Measurements from ENCODE around the gene FGGY.
"Not testable (repeated sequence)": the region's sequence is repeated elsewhere in the genome, so short reads cannot be mapped to it uniquely, and the experiment has no call there.

FGGY gene

GRCh38 chr1:59545830-59546229 lies 248.9 kb downstream of the FGGY start:
- DNase-seq (ENCODE audit: low read depth): no peak

DNA sequence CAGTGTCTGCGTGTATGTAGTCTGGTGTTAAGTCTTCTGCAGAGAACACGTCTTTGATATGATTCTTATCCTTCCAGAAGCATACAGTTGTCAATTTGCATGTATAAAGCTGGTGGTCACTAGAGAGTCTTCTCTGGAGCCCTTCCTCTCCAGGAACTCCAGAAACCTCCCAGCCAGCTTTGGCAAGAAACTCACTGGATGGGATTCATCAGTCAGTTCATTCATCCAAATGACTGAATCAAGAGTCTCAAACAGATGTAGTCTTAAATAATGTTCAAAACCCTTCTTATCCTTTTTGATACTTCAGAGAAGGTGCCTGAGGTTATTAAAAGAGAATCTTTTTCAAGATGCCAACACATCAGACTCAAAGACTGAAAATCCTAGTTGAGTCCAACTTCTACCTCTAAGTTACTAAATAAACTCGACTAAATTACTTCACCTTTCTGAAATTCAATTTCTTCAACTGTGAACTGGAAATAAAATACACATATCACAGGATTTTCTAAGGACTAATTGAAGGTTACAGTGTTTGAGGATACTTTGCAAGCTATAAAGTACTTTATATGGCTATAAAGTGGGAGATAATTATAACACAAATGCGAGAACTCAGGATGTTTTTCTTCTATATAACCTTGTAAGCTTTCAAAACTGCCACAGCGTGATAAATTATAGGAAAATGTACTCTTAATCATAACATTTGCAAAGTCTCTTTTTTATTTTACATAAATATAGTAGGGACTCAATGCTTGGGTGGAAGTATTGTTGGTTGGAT lies 252.4 kb downstream of the FGGY start:
- DNase-seq (ENCODE audit: low read depth): no peak

DNA sequence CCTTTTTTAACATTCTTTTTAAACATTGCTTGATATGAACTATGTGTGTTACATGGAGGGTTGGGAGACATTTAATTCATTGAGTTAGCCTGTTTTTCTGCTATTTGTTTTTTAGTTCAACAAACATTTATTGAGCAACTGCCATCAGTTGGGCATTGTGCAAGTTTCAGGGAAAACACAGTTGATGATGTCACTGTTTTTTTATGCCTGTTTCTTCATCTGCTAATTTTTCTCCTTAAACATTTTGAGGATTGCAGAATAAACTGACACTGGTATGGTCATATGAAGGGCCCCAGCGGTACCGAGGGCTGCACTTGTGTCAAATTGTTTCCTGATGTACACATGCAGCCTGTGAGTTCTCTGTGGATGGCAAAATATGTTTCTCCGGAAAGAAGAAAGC lies 253.0 kb downstream of the FGGY start:
- DNase-seq (ENCODE audit: low read depth): no peak

- no peak for DNase-seq (ENCODE audit: low read depth)
Measured at GRCh38 chr1:59552007-59552406, 255.1 kb downstream of the FGGY start.

DNA sequence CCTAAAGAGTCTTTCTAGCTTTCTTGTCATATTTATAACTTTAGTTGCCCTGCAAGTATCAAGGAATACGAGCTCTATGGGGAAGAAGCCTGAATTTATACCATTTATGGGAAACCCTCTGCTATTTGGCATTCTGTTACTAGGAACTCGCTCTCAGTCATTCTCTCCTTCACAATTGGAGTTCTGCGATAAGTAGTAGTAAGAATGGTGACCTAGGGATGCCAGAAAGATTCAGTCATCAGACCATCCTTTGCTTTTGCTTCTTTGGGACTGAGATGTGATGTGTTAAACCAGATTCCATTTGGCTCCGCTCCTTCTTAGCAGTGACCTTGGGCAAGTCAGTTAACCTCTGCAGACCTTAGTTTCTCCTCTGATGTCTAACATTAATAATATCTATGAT lies 256.5 kb downstream of the FGGY start:
- no peak for DNase-seq (ENCODE audit: low read depth)

- DNase-seq (ENCODE audit: low read depth): no peak
Measured at GRCh38 chr1:59554011-59554663, 257.2 kb downstream of the FGGY start.

DNA sequence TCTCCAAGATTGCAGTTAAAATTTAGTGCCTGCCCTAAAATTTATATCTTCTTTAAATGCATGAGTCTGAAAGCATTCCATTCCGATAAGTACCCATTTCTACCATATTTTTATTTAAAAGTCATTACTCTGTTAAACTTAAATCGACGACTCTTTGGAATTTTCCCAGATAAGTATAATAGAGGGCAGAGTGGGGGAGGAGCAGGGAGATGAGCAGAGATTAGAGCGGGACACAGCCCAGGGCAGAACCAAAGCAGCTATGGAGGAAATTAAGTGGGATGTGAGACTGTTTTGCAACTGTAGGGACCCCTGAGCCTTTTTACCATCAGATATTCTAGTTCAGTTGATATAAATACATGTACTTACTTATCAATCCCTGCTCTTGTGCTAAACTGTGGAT lies 257.9 kb downstream of the FGGY start:
- DNase-seq (ENCODE audit: low read depth): no peak

- DNase-seq (ENCODE audit: low read depth): no peak
Measured at GRCh38 chr1:59556398-59556797, 259.5 kb downstream of the FGGY start.

- no peak for DNase-seq (ENCODE audit: low read depth)
Measured at GRCh38 chr1:59556802-59557548, 260.1 kb downstream of the FGGY start.

- DNase-seq (ENCODE audit: low read depth): no peak
Measured at GRCh38 chr1:59557549-59557885, 260.6 kb downstream of the FGGY start.

DNA sequence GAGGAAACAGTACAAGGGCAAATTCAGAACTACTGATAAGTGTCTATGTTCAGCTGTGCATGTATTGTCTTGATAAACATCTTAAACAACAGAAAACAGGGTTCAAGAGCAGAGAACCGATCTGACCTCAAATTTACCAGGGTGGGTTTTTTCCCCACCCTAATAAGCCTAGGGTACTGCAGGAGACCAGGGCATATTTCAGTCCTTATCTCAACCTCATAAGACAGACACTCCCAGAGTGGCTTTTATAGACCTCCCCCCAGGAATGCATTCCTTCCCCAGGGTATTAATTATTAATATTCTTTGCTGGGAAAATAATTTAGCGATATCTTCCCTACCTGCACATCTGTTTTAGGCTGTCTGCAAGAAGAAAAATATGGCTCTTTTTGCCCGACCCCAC lies 261.7 kb downstream of the FGGY start:
- DNase-seq (ENCODE audit: low read depth): not testable (repeated sequence)

GRCh38 chr1:59560807-59561450 lies 264.0 kb downstream of the FGGY start:
- DNase-seq (ENCODE audit: low read depth): no peak

DNA sequence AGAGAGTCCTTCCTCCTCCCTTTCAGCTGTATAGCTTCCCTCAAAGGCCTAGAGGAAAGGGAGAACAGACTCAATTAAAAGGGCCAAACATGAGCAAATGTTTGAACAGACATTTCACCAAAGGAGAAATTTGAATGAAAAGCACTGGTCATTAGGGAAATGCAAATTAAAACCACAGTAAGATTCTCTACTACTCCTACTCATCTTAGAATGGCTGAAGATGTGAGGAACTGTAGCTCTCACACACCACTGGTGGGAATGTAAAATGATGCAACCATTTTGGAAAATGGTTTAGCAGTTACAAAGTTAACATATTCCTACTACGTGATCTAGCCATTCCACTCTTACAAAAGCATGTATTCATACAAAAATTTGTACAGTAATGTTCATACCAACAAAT lies 264.9 kb downstream of the FGGY start:
- DNase-seq (ENCODE audit: low read depth): no peak

DNA sequence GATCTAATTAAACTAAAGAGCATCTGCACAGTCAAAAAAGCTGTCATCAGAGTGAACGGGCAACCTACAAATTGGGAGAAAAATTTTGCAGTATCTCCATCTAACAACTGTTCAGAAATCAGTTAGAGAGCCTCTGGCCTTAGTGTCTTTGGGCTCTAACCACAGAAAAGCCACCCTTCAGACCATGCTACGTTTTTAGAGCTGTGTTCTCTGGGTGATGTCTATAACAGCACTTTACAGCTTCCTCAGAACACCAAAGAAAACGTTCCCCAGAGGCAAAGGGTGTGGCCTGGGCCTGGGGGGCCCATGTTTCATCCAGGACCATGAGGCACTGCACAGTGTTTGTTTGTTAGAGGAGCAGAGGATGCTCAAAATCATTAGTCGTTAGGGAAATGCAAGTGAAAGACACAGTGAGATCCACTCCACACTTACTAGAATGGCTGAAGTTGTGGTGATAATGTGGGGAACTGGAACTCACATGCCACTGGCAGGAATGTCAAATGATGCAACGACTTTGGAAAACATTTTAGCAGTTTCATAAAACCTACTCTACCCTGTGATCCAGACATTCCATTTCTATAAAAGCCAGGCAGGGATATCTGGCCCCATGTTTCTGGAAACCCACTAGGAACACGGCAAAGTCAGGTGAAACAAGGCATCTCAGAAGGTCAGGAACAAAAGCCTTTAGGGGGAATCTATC lies 267.4 kb downstream of the FGGY start:
- no peak for DNase-seq (ENCODE audit: low read depth)

- DNase-seq (ENCODE audit: low read depth): no peak
Measured at GRCh38 chr1:59565611-59566410, 268.9 kb downstream of the FGGY start.

DNA sequence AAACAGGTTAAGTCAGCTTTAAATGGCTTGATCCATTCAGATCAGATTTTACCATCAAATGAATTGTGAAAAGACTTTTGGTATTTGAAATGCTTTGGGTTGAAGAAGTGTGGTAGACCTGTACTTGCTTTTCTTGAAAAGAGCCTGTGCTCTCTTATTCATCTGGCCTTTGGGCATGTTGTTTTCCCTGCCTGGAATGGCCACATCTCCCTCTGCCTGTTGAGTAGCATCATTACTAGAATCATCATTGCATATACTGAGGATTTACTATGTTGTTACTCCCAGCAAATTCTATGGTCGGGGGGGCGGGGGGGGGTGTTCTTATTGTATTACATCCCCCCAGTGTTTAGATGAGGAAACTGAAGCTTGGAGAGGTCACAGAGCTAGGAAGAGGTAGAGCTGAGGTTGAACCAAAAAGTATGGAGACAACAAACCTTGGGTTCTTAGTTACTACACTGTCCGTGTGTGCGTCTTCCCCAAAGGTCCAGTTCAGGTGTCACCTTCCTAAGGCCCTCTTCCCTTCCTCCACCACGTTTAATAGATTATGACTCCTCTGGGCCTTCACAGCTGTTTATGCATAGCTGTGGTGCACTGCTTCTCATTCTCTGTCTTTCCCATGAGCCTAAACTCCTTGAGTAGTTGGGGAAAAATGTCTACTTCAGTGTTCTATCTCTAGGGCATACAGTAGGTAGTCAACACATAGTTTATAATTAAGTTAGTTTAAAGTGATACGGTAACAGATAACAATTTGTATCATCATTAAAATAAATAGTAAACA lies 271.5 kb downstream of the FGGY start:
- DNase-seq (ENCODE audit: low read depth): no peak

DNA sequence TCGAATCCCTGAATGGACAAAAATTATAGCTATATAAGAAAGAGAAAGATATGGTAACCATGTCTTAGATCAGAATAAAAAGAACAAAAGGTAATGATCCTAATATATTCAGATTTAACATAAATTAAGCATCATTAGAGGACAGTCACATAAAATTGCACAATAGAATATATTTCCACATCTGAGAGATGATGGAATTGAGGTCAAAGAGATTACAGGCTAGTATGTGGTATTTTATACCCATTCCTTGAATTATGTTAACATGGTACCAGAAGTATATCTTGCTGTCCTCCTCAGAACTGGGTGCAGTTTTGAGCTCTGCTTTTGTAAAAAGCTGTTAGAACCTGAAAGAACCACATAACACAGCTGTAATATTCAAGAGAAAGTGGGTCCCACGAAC lies 272.3 kb downstream of the FGGY start:
- DNase-seq (ENCODE audit: low read depth): no peak

DNA sequence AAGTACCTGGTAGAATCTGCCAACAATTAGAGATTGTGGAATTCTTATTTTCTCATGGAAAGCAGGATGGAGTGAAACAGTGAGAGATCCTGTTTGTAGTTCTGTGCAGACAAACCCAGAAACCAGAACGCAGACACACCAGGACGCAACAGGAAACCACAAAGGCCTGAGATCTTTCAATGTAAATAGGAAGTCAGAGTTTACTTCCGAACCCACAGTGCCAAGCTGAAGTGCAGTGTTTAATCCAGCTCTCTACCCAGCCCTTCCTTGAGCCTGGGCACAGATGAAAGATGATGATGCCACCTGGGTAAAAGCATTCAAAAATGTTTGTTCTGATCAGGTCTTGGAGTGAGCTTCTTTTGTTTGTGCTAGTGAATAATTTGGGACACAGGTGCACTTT lies 273.6 kb downstream of the FGGY start:
- DNase-seq (ENCODE audit: low read depth): no peak

- no peak for DNase-seq (ENCODE audit: low read depth)
Measured at GRCh38 chr1:59574085-59574484, 277.2 kb downstream of the FGGY start.

DNA sequence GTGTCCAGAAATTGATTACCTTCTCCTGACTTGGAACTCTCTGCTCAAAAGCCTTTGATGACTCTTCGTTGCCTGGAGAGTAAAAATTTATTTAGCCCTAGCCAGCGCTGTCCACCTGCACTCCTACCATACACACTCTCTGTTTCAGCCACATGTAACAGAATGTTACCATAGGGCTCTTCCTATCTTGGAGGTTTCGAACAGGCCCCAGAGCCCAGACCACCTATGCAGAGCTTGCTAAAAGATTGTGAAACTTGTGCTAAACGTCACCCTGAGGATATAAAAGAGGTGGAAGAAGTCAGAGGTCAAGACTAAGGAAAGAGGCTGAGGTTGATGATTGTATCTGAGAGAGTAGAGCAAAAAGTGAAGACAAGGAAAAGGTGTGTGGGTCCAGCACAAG lies 280.9 kb downstream of the FGGY start:
- DNase-seq (ENCODE audit: low read depth): no peak

GRCh38 chr1:59579222-59579621 lies 282.3 kb downstream of the FGGY start:
- DNase-seq (ENCODE audit: low read depth): no peak

Measured in stimulated activated CD8-positive, alpha-beta memory T cell treated with anti-CD3 and anti-CD28 coated beads, Interleukin-12 subunit alpha, Interleukin-12 subunit beta, amount 100 ng/mL, for 4 hours (primary cell).